K562 (cell line): Measurements from ENCODE around the gene LRRC58. TPM values are rescaled to one million over a fixed set of nuclear protein-coding genes. Genes with fewer than 3 reads are reported as not detected.

ENCODE experiments used
- ATF7 ChIP-seq: fragments of 450-650 bp; IDR thresholded peaks from 2 replicates; pipeline ENCODE4 v1.7.1; 2014; ENCODE audit warnings: mild to moderate bottlenecking, moderate library complexity
- GTF2A2 ChIP-seq: IDR thresholded peaks from 2 replicates; pipeline ENCODE4 v1.6.1; 2016; ENCODE audit warnings: mild to moderate bottlenecking, missing genetic modification characterization, missing compliant biosample characterization
- HCFC1 ChIP-seq: IDR thresholded peaks from 2 replicates; pipeline ENCODE4 v1.6.1; 2012; ENCODE audit warnings: low read depth, low read length, improper control_type of control experiment
- HNRNPUL1 ChIP-seq: fragments of 200-400 bp; formaldehyde crosslinking; IDR thresholded peaks from 2 replicates; pipeline ENCODE4 v1.6.1; 2017; ENCODE audit warnings: low read length
- HOXB6 ChIP-seq: fragments of 250-450 bp; sonication (Bioruptor Pico); IDR thresholded peaks from 2 replicates; pipeline ENCODE4 v1.5.1; 2022; ENCODE audit warnings: mild to moderate bottlenecking, borderline replicate concordance
- HSF4 ChIP-seq: fragments of 250-450 bp; sonication (Bioruptor Pico); IDR thresholded peaks from 2 replicates; pipeline ENCODE4 v2.1.2; 2022; ENCODE audit warnings: mild to moderate bottlenecking, moderate library complexity, borderline replicate concordance
- IRF1 ChIP-seq: sonication (generic); formaldehyde crosslinking; IDR thresholded peaks from 2 replicates; pipeline ENCODE4 v1.8.0; 2022; ENCODE audit warnings: missing genetic modification reagents, mild to moderate bottlenecking, borderline replicate concordance
- NFRKB ChIP-seq: fragments of 450-650 bp; IDR thresholded peaks from 2 replicates; pipeline ENCODE4 v1.6.1; 2016; ENCODE audit warnings: low read depth
- NR1H2 ChIP-seq: sonication (generic); formaldehyde crosslinking; IDR thresholded peaks from 2 replicates; pipeline ENCODE4 v1.4.0; 2020; ENCODE audit warnings: mild to moderate bottlenecking, missing genetic modification reagents
- POLR2G ChIP-seq: fragments of 200-400 bp; formaldehyde crosslinking; IDR thresholded peaks from 2 replicates; pipeline ENCODE4 v1.6.1; 2017; ENCODE audit warnings: low read depth, mild to moderate bottlenecking, antibody characterized with exemption, low read length, moderate library complexity
- SIN3A ChIP-seq, 2 experiments: fragments of 150-350 bp in 1 of 2; IDR thresholded peaks; 2 replicates each; pipeline ENCODE4 v1.6.1; 2011 to 2016; ENCODE audit warnings: borderline replicate concordance in 2 of 2, low read depth in 2 of 2, low read length in 2 of 2, mild to moderate bottlenecking in 2 of 2, moderate library complexity in 2 of 2; ENCODE audit not compliant: control insufficient read depth in 1 of 2
- SMAD4 ChIP-seq: fragments of 250-450 bp; sonication (Bioruptor Pico); conservative IDR thresholded peaks from 2 replicates; pipeline ENCODE4 v1.8.0; 2021; ENCODE audit warnings: inconsistent platforms, mild to moderate bottlenecking, moderate library complexity
- SNIP1 ChIP-seq: fragments of 450-650 bp; IDR thresholded peaks from 2 replicates; pipeline ENCODE4 v1.7.1; 2017; ENCODE audit warnings: low read depth, mild to moderate bottlenecking
- TAF1 ChIP-seq: IDR thresholded peaks from 2 replicates; pipeline ENCODE4 v1.6.1; 2011; ENCODE audit warnings: mild to moderate bottlenecking, low read length, moderate library complexity; ENCODE audit not compliant: insufficient read depth, control insufficient read depth, severe bottlenecking; ENCODE audit errors: extremely low read depth
- TAL1 ChIP-seq: fragments of 450-650 bp; IDR thresholded peaks from 2 replicates; pipeline ENCODE4 v1.6.1; 2016; ENCODE audit warnings: mild to moderate bottlenecking
- XRCC3 ChIP-seq: fragments of 450-650 bp; IDR thresholded peaks from 2 replicates; pipeline ENCODE4 v1.6.1; 2017; ENCODE audit warnings: mild to moderate bottlenecking, moderate library complexity
- ZFP36 ChIP-seq: fragments of 150-350 bp; IDR thresholded peaks from 2 replicates; pipeline ENCODE4 v1.6.1; 2018; ENCODE audit warnings: low read length, low read depth; ENCODE audit not compliant: partially characterized antibody
- polyA plus RNA-seq, 8 experiments: library from polyadenylated mRNA; depleted of rRNA in 4 of 8; stranded (reverse) in 5 of 8; unstranded in 3 of 8; fragments of >200 nt; fragmentation: Nextera tagmentation in 2 of 8; fragmentation: Illumina TruSeq in 1 of 8; extraction: Ambion mirVana in 2 of 8; extraction: Trizol in 1 of 8; gene quantifications; 2 replicates each; pipeline versions ENCODE4 v1.2.1 to v1.2.3, GENCODE V29; 2011 to 2014; ENCODE audit warnings: inconsistent platforms in 1 of 8, missing spikeins in 1 of 8
- total RNA-seq, 7 experiments: library from RNA; depleted of rRNA in 6 of 7; stranded (reverse); fragments of >200 nt in 6 of 7; fragmentation: Illumina TruSeq in 2 of 7; extraction: Trizol in 2 of 7; gene quantifications; 2 replicates each; pipeline versions ENCODE4 v1.2.1 to v1.2.3, GENCODE V29; 2011 to 2021; ENCODE audit warnings: low replicate concordance in 1 of 7
- TF ChIP-seq, protein P1 (sequence below): fragments of 450-650 bp; formaldehyde crosslinking; conservative IDR thresholded peaks from 2 replicates; pipeline ENCODE4 v1.4.0; 2022; ENCODE audit warnings: mild to moderate bottlenecking, missing genetic modification characterization

LRRC58 gene
- total and polyA plus RNA-seq, 9 of the 15 experiments (the other 6 are each of a cell fraction or from before 2014, with no cell fraction given): 5.6 to 26.6 (median 14.8) TPM

- no peak for TF ChIP-seq IRF1 (CRISPR knock-in tag)
- TF ChIP-seq GTF2A2 (tag): no peak
- no peak for TF ChIP-seq HNRNPUL1
- TF ChIP-seq XRCC3: no peak
- TF ChIP-seq HSF4 (CRISPR knock-in tag): no peak
- peak; percentile 61; the same call in 1 of the 2 replicates for TF ChIP-seq SMAD4 (CRISPR knock-in tag)
- peak; percentile 98 for TF ChIP-seq POLR2G
- no peak for TF ChIP-seq SNIP1
- no peak for TF ChIP-seq NFRKB
- no peak for TF ChIP-seq ZFP36
- peak; percentile 71 for TF ChIP-seq TAF1
- TF ChIP-seq ATF7: peak; percentile 40; the same call in 1 of the 2 replicates
- no peak for TF ChIP-seq HOXB6
- TF ChIP-seq TAL1: no peak
- TF ChIP-seq HCFC1: peak; percentile 56; the same call in 1 of the 2 replicates
- no peak for TF ChIP-seq SIN3A (IDR thresholded peaks at IDR 0.05; ENCODE audit: borderline replicate concordance in 2 of 2, control insufficient read depth in 1 of 2, low read depth in 2 of 2, low read length in 2 of 2)
- no peak for TF ChIP-seq NR1H2 (CRISPR knock-in tag)
- TF ChIP-seq, protein P1, sequence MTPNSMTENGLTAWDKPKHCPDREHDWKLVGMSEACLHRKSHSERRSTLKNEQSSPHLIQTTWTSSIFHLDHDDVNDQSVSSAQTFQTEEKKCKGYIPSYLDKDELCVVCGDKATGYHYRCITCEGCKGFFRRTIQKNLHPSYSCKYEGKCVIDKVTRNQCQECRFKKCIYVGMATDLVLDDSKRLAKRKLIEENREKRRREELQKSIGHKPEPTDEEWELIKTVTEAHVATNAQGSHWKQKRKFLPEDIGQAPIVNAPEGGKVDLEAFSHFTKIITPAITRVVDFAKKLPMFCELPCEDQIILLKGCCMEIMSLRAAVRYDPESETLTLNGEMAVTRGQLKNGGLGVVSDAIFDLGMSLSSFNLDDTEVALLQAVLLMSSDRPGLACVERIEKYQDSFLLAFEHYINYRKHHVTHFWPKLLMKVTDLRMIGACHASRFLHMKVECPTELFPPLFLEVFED (CRISPR knock-in tag): no peak
These were observed at the start of gene LRRC58 (continued) for GRCh38 chr3:120348991-120349854.
